Iris pigment epithelial cell (primary cell): Measurements from ENCODE around the gene CELA3B.
"Not testable (repeated sequence)": the region's sequence is repeated elsewhere in the genome, so short reads cannot be mapped to it uniquely, and the experiment has no call there.

Experiments used
- DNase-seq: peaks from one replicate; pipeline ENCODE4 v3.0.0-alpha.2; 2011; ENCODE audit warnings: low read depth

CELA3B gene

DNA sequence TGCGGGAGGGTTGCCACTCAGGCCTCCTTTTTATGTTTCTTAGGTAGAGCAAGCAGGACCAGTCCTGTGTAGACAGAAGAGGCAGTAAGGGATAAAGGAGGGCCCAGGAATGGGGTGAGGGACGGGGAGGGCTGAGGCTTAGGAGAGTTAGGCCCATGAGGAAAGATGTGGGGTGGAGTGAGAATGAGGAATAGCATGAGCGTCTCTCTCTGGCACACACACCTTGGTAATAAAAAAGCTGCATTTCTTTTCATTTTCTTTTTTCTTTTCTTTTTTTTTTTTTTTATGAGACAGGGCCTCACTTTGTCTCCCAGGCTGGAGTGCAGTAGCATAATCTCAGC lies 32.1 kb upstream of the CELA3B start:
- no peak for DNase-seq

GRCh38 chr1:21946836-21947587 lies 29.8 kb upstream of the CELA3B start:
- no peak for DNase-seq

DNA sequence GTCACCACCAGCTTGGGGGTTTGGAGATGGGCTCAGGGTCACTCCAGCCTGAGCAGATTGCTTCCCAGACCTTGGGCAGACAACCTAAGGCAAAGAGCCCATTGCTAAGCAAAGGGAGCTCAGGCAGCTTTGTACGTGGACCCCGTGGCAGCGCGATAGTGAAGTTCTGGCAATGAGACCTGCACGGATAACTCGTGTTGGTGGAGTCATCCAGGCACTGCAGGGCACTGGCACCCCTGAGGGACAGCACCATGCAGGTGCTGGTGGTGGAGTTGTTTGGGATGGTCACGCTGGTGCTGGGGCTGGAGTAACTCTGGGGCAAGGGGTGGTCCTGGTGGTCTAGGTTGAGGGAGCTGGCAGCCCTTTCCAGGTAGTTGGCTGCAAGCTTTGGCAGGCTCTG lies 26.1 kb upstream of the CELA3B start:
- DNase-seq = no peak

DNA sequence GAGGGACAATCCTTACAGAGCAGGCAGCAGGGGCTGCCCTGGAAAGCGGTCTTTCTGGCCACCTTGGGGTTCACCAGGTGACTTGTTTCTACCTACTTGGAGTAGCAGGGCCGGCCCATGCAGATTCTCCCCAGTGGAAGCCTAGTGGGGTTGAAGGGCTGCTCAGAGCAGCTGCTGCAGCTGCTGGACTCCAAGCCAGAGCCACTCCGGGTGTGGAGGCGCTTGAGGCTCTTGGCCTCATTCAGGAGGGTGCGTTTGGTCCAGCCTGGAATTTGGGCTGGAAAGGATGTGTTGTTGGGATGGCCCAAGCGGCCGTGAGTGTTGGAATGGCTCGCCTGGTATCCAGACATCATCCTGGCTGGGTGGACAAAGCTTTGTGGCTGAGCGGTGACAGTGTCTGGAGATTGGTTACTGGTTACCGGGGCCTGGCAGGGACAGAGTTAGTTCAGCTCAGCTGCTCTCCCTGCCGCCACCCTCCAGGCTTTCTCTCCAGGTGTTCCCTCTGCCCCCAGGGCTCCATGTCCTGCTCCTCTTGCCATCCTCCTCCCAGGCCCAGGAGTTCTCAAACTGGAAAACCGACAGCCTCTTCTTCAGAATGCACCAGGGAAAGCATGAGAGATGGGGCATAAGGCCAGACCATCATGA lies 25.5 kb upstream of the CELA3B start:
- DNase-seq = no peak

- DNase-seq = no peak
These were observed 23.9 kb upstream of the CELA3B start for GRCh38 chr1:21952786-21953520.

DNA sequence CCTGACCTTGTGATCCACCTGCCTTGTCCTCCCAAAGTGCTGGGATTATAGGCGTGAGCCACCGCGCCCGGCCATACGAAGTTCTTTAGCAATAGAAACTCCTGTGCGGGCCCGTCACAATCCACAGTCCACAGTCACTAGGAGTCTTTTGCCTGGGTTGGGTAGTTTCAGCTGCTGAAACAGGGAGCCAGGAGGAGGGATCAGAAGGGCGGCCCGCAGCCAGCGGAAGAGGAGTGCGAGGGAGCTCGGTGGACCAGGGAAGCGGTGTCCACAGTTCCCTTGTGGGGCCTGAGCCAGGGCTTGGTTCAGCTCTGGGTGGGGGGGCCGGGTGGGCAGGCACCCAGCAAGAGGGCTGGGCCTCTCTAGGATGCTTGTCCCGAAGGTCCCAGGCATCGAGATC lies 21.8 kb upstream of the CELA3B start:
- DNase-seq = no peak

GRCh38 chr1:21955501-21956281 lies 21.1 kb upstream of the CELA3B start:
- no peak for DNase-seq

DNA sequence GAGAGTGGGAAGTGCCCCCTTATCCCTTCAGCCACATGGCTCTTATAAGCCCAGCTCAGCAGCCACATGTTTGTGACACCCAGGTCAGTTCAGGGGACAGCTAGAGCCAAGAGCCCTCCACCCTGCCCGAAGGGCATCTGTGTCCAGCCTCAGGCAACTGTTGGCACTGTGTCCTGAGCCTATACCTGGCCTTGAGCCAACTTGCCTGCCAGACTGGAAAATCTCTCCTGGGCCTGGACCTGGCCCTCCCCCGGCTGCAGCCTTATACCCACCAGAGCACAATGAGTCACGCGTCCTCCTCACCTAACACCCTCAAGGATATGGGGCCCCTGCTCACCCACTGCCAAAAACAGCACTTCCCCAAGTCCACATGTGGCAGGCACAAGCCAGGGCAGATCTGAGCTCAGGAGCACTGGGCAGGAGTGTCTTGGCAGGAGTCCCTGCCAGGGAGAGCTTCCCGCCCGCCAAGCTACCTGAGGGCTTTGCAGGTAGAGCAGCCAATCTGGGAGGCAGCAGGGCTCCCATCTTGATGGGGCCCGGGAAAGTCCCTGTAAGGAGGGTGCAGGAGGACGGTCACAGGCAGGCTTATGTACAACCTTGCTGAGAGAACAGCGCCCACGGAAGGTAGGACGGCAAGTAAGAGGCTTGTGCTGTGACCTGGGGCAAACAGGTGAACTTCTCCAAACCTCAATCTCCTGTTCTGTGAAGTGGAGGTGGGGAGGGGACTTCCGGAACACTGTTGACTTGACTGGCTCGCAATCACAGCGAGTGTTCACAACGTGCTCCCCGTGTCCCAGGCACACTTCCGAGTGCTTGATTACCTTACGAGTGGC lies 19.9 kb upstream of the CELA3B start:
- DNase-seq = peak; percentile 25

GRCh38 chr1:21961337-21961736 lies 15.5 kb upstream of the CELA3B start:
- DNase-seq = no peak

- no peak for DNase-seq
These were observed 15.0 kb upstream of the CELA3B start for GRCh38 chr1:21961799-21962198.

- peak; percentile 54 for DNase-seq
These were observed 13.2 kb upstream of the CELA3B start for GRCh38 chr1:21963477-21964217.

- DNase-seq = peak; percentile 65
These were observed 10.4 kb upstream of the CELA3B start for GRCh38 chr1:21966247-21967000.

DNA sequence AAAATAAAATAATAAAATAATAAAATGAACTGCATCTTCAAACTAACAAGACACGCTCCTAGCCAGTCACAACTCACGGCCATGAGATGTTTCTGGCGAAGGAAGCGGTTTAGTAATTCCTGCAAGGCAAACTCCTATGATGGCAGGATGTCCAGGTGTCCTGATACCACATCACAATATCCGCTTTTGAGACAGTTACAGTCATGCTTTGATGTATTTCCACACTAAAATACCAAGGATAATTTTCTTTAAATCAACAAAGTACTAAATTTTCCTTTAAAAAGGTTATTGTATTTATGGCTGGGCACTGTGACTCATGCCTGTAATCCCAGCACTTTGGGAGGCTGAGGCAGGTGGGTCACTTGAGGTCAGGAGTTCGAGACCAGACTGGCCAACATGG lies 9.6 kb upstream of the CELA3B start:
- DNase-seq = not testable (repeated sequence)

- not testable (repeated sequence) for DNase-seq
These were observed 7.8 kb upstream of the CELA3B start for GRCh38 chr1:21969066-21969465.

- DNase-seq = not testable (repeated sequence)
These were observed 6.3 kb upstream of the CELA3B start for GRCh38 chr1:21970523-21970922.

DNA sequence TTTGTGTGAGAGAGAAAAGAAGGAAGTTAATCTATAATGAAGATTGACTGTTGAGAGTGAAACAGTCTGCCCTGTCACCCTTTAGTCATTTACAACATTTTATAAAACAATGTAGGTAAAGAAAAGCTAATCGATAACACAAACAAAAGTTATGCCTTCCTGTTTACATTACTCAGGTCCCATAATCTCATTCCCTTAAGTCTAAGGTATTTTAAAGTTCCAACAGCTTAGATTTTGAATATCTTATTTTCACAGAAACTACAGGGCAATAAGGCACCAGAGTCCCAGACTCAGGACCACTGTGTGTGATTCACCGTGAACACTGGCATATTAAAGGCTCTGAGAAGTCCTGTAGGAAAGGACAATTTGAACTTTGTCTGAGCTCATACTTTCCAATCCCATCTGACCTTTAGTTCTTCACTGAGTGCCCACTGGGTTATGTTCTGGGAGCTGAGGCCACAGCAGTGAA lies 3.8 kb upstream of the CELA3B start:
- DNase-seq = not testable (repeated sequence)

DNA sequence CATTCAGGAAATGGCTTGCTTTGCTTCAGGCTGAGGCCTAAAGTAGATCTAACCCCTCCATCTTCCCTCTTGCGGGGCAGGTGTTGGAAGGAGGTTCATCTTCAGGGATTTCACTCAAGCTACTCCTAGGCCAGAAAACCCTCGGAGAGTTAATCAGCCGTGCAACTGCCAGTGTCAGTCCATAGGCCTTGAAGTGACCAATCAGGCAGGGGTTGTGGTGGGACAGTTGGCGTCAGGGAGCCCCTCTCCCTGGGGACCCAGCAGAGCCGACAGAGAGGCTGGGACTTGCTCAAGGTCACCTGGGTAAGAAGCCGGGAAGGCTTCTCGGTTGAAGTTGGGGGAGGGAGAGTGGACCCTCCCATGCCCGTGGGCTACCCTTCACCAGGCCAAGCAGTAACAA lies 2.9 kb upstream of the CELA3B start:
- not testable (repeated sequence) for DNase-seq

DNA sequence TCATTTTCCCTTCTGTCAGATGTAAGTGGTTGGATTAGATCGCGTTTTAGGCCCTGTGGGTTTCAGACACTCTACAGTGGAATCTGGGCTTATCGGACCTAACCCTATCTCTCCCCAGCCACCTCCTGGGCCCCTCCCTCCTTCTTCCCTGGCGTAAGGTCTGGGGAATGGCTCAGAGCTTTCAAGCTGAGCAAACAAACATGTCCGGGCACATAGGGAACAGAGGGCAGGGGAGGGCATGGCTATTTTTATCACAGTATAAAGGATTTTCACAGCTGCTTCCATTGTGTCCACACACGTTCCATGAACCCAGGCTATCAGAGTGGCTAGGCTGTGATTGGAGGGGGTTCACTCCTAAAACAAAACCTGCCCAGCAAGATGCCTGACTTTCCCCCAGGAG lies 2.1 kb upstream of the CELA3B start:
- DNase-seq = peak; percentile 9

- DNase-seq = not testable (repeated sequence)
These were observed 1.5 kb upstream of the CELA3B start for GRCh38 chr1:21975296-21975695.

DNA sequence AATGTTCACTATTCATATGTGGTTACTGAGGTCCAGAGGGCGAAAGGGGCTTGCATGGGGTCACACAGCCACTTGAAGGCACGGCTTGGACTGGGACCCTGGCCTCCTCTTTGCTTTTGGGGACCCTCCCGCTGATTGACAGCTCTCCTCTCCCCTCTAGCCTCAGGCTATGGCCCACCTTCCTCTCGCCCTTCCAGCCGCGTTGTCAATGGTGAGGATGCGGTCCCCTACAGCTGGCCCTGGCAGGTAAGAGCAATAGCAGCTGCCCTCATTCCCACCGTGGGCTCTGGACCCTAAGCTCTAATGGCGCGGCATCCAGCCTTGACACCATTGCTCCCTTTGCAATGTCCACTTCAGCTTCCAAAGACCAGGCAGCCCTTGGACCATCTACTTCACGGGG lies 1.4 kb downstream of the CELA3B start:
- not testable (repeated sequence) for DNase-seq
